ENCODE results near the gene GP2.

The GP2 gene

GRCh38 chr16:20349615-20350014 is 22.3 kb upstream of the GP2 start:
- DNase-seq (ENCODE audit: insufficient read length, low spot score) (no peak), FAIRE-seq (no peak)
- TF ChIP-seq SPI1 (IDR thresholded peaks at IDR 0.05; ENCODE audit: low read depth, low read length) (no peak), TAF1 (IDR thresholded peaks at IDR 0.05; ENCODE audit: low read depth, low read length) (no peak), POLR2AphosphoS5 (IDR thresholded peaks at IDR 0.05; ENCODE audit: low read depth, low read length) (no peak), POLR2A (IDR thresholded peaks at IDR 0.05; ENCODE audit: low read depth, low read length) (no peak), PAX5 (IDR thresholded peaks at IDR 0.05; ENCODE audit: insufficient read depth, low read length, severe bottlenecking) (no peak), POU2F2 (IDR thresholded peaks at IDR 0.05; ENCODE audit: low read depth, low read length) (no peak)

GRCh38 chr16:20348365-20349185 is 21.3 kb upstream of the GP2 start:
- FAIRE-seq, result no peak
- no peak for DNase-seq (ENCODE audit: insufficient read length, low spot score)
- no peak for TF ChIP-seq POLR2A (IDR thresholded peaks at IDR 0.05; ENCODE audit: low read depth, low read length)
- TF ChIP-seq POU2F2 (IDR thresholded peaks at IDR 0.05; ENCODE audit: low read depth, low read length), result no peak
- TF ChIP-seq PAX5 (IDR thresholded peaks at IDR 0.05; ENCODE audit: insufficient read depth, low read length, severe bottlenecking), result no peak
- TF ChIP-seq SPI1 (IDR thresholded peaks at IDR 0.05; ENCODE audit: low read depth, low read length), result no peak
- no peak for TF ChIP-seq POLR2AphosphoS5 (IDR thresholded peaks at IDR 0.05; ENCODE audit: low read depth, low read length)
- no peak for TF ChIP-seq TAF1 (IDR thresholded peaks at IDR 0.05; ENCODE audit: low read depth, low read length)

GRCh38 chr16:20347666-20348364 is 20.5 kb upstream of the GP2 start:
- FAIRE-seq, result no peak
- no peak for TF ChIP-seq TAF1 (IDR thresholded peaks at IDR 0.05; ENCODE audit: low read depth, low read length)
- TF ChIP-seq POLR2AphosphoS5 (IDR thresholded peaks at IDR 0.05; ENCODE audit: low read depth, low read length), result no peak
- TF ChIP-seq POLR2A (IDR thresholded peaks at IDR 0.05; ENCODE audit: low read depth, low read length), result no peak
- no peak for TF ChIP-seq POU2F2 (IDR thresholded peaks at IDR 0.05; ENCODE audit: low read depth, low read length)
- no peak for TF ChIP-seq PAX5 (IDR thresholded peaks at IDR 0.05; ENCODE audit: insufficient read depth, low read length, severe bottlenecking)
- no peak for DNase-seq (ENCODE audit: insufficient read length, low spot score)

GRCh38 chr16:20344611-20345010 is 17.3 kb upstream of the GP2 start:
- DNase-seq (ENCODE audit: insufficient read length, low spot score), result no peak

GRCh38 chr16:20339744-20340143 is 12.4 kb upstream of the GP2 start:
- no peak for DNase-seq (ENCODE audit: insufficient read length, low spot score)
- TF ChIP-seq PAX5 (IDR thresholded peaks at IDR 0.05; ENCODE audit: insufficient read depth, low read length, severe bottlenecking) (no peak), SPI1 (IDR thresholded peaks at IDR 0.05; ENCODE audit: low read depth, low read length) (no peak), POLR2A (IDR thresholded peaks at IDR 0.05; ENCODE audit: low read depth, low read length) (no peak), POLR2AphosphoS5 (IDR thresholded peaks at IDR 0.05; ENCODE audit: low read depth, low read length) (no peak), POU2F2 (IDR thresholded peaks at IDR 0.05; ENCODE audit: low read depth, low read length) (no peak), TAF1 (IDR thresholded peaks at IDR 0.05; ENCODE audit: low read depth, low read length) (no peak)
- no peak for FAIRE-seq

More at GRCh38 chr16:20344611-20345010, 17.3 kb upstream of the GP2 start:
- FAIRE-seq, result no peak
- TF ChIP-seq SPI1 (IDR thresholded peaks at IDR 0.05; ENCODE audit: low read depth, low read length) (no peak), POU2F2 (IDR thresholded peaks at IDR 0.05; ENCODE audit: low read depth, low read length) (no peak), TAF1 (IDR thresholded peaks at IDR 0.05; ENCODE audit: low read depth, low read length) (no peak), PAX5 (IDR thresholded peaks at IDR 0.05; ENCODE audit: insufficient read depth, low read length, severe bottlenecking) (no peak)

GRCh38 chr16:20336955-20337354 is 9.6 kb upstream of the GP2 start:
- DNase-seq (ENCODE audit: insufficient read length, low spot score) (no peak), FAIRE-seq (no peak)
- TF ChIP-seq TAF1 (IDR thresholded peaks at IDR 0.05; ENCODE audit: low read depth, low read length) (no peak), POLR2A (IDR thresholded peaks at IDR 0.05; ENCODE audit: low read depth, low read length) (no peak), PAX5 (IDR thresholded peaks at IDR 0.05; ENCODE audit: insufficient read depth, low read length, severe bottlenecking) (no peak), POLR2AphosphoS5 (IDR thresholded peaks at IDR 0.05; ENCODE audit: low read depth, low read length) (no peak), SPI1 (IDR thresholded peaks at IDR 0.05; ENCODE audit: low read depth, low read length) (no peak), POU2F2 (IDR thresholded peaks at IDR 0.05; ENCODE audit: low read depth, low read length) (no peak)

GRCh38 chr16:20334396-20334795 is 7.1 kb upstream of the GP2 start:
- DNase-seq (ENCODE audit: insufficient read length, low spot score), result no peak
- no peak for FAIRE-seq
- TF ChIP-seq TAF1 (IDR thresholded peaks at IDR 0.05; ENCODE audit: low read depth, low read length) (no peak), PAX5 (IDR thresholded peaks at IDR 0.05; ENCODE audit: insufficient read depth, low read length, severe bottlenecking) (no peak), POLR2A (IDR thresholded peaks at IDR 0.05; ENCODE audit: low read depth, low read length) (no peak), POU2F2 (IDR thresholded peaks at IDR 0.05; ENCODE audit: low read depth, low read length) (no peak), SPI1 (IDR thresholded peaks at IDR 0.05; ENCODE audit: low read depth, low read length) (no peak), POLR2AphosphoS5 (IDR thresholded peaks at IDR 0.05; ENCODE audit: low read depth, low read length) (no peak)

- FAIRE-seq (no peak), DNase-seq (ENCODE audit: insufficient read length, low spot score) (no peak)
- no peak for TF ChIP-seq POLR2AphosphoS5 (IDR thresholded peaks at IDR 0.05; ENCODE audit: low read depth, low read length)
- TF ChIP-seq TAF1 (IDR thresholded peaks at IDR 0.05; ENCODE audit: low read depth, low read length), result no peak
Observed at GRCh38 chr16:20333120-20333519, 5.8 kb upstream of the GP2 start.

GRCh38 chr16:20332411-20332810 is 5.1 kb upstream of the GP2 start:
- DNase-seq (ENCODE audit: insufficient read length, low spot score), result no peak
- no peak for TF ChIP-seq POU2F2 (IDR thresholded peaks at IDR 0.05; ENCODE audit: low read depth, low read length)

GRCh38 chr16:20331635-20332034 is 4.3 kb upstream of the GP2 start:
- TF ChIP-seq POLR2A (IDR thresholded peaks at IDR 0.05; ENCODE audit: low read depth, low read length), result no peak
- no peak for TF ChIP-seq POU2F2 (IDR thresholded peaks at IDR 0.05; ENCODE audit: low read depth, low read length)
- no peak for TF ChIP-seq TAF1 (IDR thresholded peaks at IDR 0.05; ENCODE audit: low read depth, low read length)
- TF ChIP-seq PAX5 (IDR thresholded peaks at IDR 0.05; ENCODE audit: insufficient read depth, low read length, severe bottlenecking), result no peak
- no peak for TF ChIP-seq POLR2AphosphoS5 (IDR thresholded peaks at IDR 0.05; ENCODE audit: low read depth, low read length)
- TF ChIP-seq SPI1 (IDR thresholded peaks at IDR 0.05; ENCODE audit: low read depth, low read length), result no peak
- FAIRE-seq (no peak), DNase-seq (ENCODE audit: insufficient read length, low spot score) (no peak)

More at GRCh38 chr16:20332411-20332810, 5.1 kb upstream of the GP2 start:
- no peak for FAIRE-seq
